Measurements from ENCODE around the gene MYB. TPM values are rescaled to one million over a fixed set of nuclear protein-coding genes. Genes with fewer than 3 reads are reported as not detected.

MYB gene
- total RNA-seq, 2 donors from 2014 or later, result 5.3 to 5.4 TPM

- no peak overlapping the region for H3K4me3 Mint-ChIP-seq
- Histone ChIP-seq H3K4me3 (ENCODE audit: low read length) (no peak overlapping the region), H3K27me3 (ENCODE audit: control insufficient read depth, insufficient read depth, low read length, poor library complexity, severe bottlenecking) (peaks cover 14% of the 10 kb centered on the region), H3K27ac (ENCODE audit: low read depth, low read length) (no peak overlapping the region), H3K4me1 (ENCODE audit: control insufficient read depth, insufficient read depth, low read length) (peaks cover 4% of the 10 kb centered on the region), H3K9me3 (ENCODE audit: control insufficient read depth, low read length) (no peaks in the 10 kb centered on the region), H3K9ac (ENCODE audit: extremely low read depth, low read length, poor library complexity, severe bottlenecking) (no peak overlapping the region), H3K36me3 (ENCODE audit: control insufficient read depth, insufficient read depth, low read length) (no peaks in the 10 kb centered on the region)
- H3K4me1 Mint-ChIP-seq, result peaks cover 8% of the 10 kb centered on the region
- no peaks in the 10 kb centered on the region for H3K9me3 Mint-ChIP-seq
- no peak for TF ChIP-seq CTCF (conservative IDR thresholded peaks at IDR 0.05)
- no peak overlapping the region for H3K27ac Mint-ChIP-seq
- H3K36me3 Mint-ChIP-seq (ENCODE audit: low read depth), result no peaks in the 10 kb centered on the region
- DNase-seq, result no peak
- peaks cover 19% of the 10 kb centered on the region for H3K27me3 Mint-ChIP-seq (ENCODE audit: insufficient read depth)
These were observed 7.1 kb upstream of the MYB start for GRCh38 chr6:135173989-135174484.

GRCh38 chr6:135176058-135176457, 5.0 kb upstream of the MYB start:
- peaks cover 26% of the 10 kb centered on the region for H3K27me3 ChIP-seq (ENCODE audit: control insufficient read depth, insufficient read depth, low read length, poor library complexity, severe bottlenecking)

GRCh38 chr6:135176464-135176863, 4.6 kb upstream of the MYB start:
- Histone ChIP-seq H3K27ac (ENCODE audit: low read depth, low read length) (no peak overlapping the region), H3K4me1 (ENCODE audit: control insufficient read depth, insufficient read depth, low read length) (peaks cover 4% of the 10 kb centered on the region), H3K4me3 (ENCODE audit: low read length) (no peak overlapping the region), H3K27me3 (ENCODE audit: control insufficient read depth, insufficient read depth, low read length, poor library complexity, severe bottlenecking) (peaks cover 26% of the 10 kb centered on the region), H3K36me3 (ENCODE audit: control insufficient read depth, insufficient read depth, low read length) (no peaks in the 10 kb centered on the region), H3K9ac (ENCODE audit: extremely low read depth, low read length, poor library complexity, severe bottlenecking) (no peak overlapping the region), H3K9me3 (ENCODE audit: control insufficient read depth, low read length) (no peaks in the 10 kb centered on the region)
- Mint-ChIP-seq H3K36me3 (ENCODE audit: low read depth) (no peaks in the 10 kb centered on the region), H3K27me3 (ENCODE audit: insufficient read depth) (peaks cover 32% of the 10 kb centered on the region), H3K4me3 (no peak overlapping the region), H3K4me1 (peaks cover 10% of the 10 kb centered on the region), H3K9me3 (no peaks in the 10 kb centered on the region), H3K27ac (no peak overlapping the region)
- 91 to 95% methylated on average over 6 of the region's 6 CpGs for WGBS, 2 experiments (ENCODE audit: insufficient coverage in 1 of 2, insufficient read length in 1 of 2)
- no peak for TF ChIP-seq CTCF (conservative IDR thresholded peaks at IDR 0.05)
- no peak for DNase-seq

More at GRCh38 chr6:135176058-135176457, 5.0 kb upstream of the MYB start:
- no peak for TF ChIP-seq CTCF (conservative IDR thresholded peaks at IDR 0.05)
- Mint-ChIP-seq H3K36me3 (ENCODE audit: low read depth) (no peaks in the 10 kb centered on the region), H3K4me1 (peaks cover 10% of the 10 kb centered on the region), H3K9me3 (no peaks in the 10 kb centered on the region), H3K27me3 (ENCODE audit: insufficient read depth) (peaks cover 32% of the 10 kb centered on the region), H3K4me3 (no peak overlapping the region), H3K27ac (no peak overlapping the region)
- no peaks in the 10 kb centered on the region for H3K36me3 ChIP-seq (ENCODE audit: control insufficient read depth, insufficient read depth, low read length)
- peaks cover 4% of the 10 kb centered on the region for H3K4me1 ChIP-seq (ENCODE audit: control insufficient read depth, insufficient read depth, low read length)
- no peak for DNase-seq
- H3K9me3 ChIP-seq (ENCODE audit: control insufficient read depth, low read length), result no peaks in the 10 kb centered on the region
- no peak overlapping the region for H3K27ac ChIP-seq (ENCODE audit: low read depth, low read length)
- H3K9ac ChIP-seq (ENCODE audit: extremely low read depth, low read length, poor library complexity, severe bottlenecking), result no peak overlapping the region
- H3K4me3 ChIP-seq (ENCODE audit: low read length), result no peak overlapping the region

Measured in endodermal cell (in vitro differentiated cells).